ENCODE measurements around the gene ZC3H12D.

GRCh38 chr6:149529650-149530049 lies 44.8 kb upstream of the ZC3H12D start:
- TF ChIP-seq ZFP3 (CRISPR knock-in tag; IDR thresholded peaks at IDR 0.05) (no peak), ZNF565 (CRISPR knock-in tag; conservative IDR thresholded peaks at IDR 0.05; ENCODE audit: low read depth) (no peak), ARNTL (CRISPR knock-in tag; IDR thresholded peaks at IDR 0.05; ENCODE audit: borderline replicate concordance, low read depth) (no peak), SNAI2 (CRISPR knock-in tag; IDR thresholded peaks at IDR 0.05) (no peak), PATZ1 (CRISPR knock-in tag; IDR thresholded peaks at IDR 0.05; ENCODE audit: borderline replicate concordance) (no peak), CSRNP3 (CRISPR knock-in tag; IDR thresholded peaks at IDR 0.05) (no peak), CSDC2 (CRISPR knock-in tag; IDR thresholded peaks at IDR 0.05) (no peak), ZNF70 (CRISPR knock-in tag; IDR thresholded peaks at IDR 0.05) (no peak), ESRRG (CRISPR knock-in tag; IDR thresholded peaks at IDR 0.05) (no peak), RARB (CRISPR knock-in tag; IDR thresholded peaks at IDR 0.05) (no peak)
- TF ChIP-seq, protein P1, sequence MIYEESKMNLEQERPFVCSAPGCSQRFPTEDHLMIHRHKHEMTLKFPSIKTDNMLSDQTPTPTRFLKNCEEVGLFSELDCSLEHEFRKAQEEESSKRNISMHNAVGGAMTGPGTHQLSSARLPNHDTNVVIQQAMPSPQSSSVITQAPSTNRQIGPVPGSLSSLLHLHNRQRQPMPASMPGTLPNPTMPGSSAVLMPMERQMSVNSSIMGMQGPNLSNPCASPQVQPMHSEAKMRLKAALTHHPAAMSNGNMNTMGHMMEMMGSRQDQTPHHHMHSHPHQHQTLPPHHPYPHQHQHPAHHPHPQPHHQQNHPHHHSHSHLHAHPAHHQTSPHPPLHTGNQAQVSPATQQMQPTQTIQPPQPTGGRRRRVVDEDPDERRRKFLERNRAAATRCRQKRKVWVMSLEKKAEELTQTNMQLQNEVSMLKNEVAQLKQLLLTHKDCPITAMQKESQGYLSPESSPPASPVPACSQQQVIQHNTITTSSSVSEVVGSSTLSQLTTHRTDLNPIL (CRISPR knock-in tag; IDR thresholded peaks at IDR 0.05; ENCODE audit: low read depth), result no peak

Data from SK-N-SH treated with all-trans-retinoic acid at 6 μM for 48 hours (cell line).